NCI-H2171 treated with DMSO at 0.1 percent for 48 hours (cell line): ENCODE data around the gene EXT2.

Experiments used
- DNase-seq: peaks from one replicate; lab custom pipeline; 2025; lab: John Stamatoyannopoulos, UW

Gene EXT2

GRCh38 chr11:44085330-44085729, 10.1 kb upstream of the EXT2 start:
- DNase-seq = no peak

- DNase-seq = no peak
These were observed 7.1 kb upstream of the EXT2 start for GRCh38 chr11:44088377-44088776.

GRCh38 chr11:44088871-44089270, 6.6 kb upstream of the EXT2 start:
- no peak for DNase-seq

GRCh38 chr11:44090539-44090938, 4.9 kb upstream of the EXT2 start:
- no peak for DNase-seq

- DNase-seq = peak; percentile 77
These were observed 1.1 kb upstream of the EXT2 start for GRCh38 chr11:44094260-44094868.

- no peak for DNase-seq
These were observed 1.1 kb downstream of the EXT2 start for GRCh38 chr11:44096360-44097185.

GRCh38 chr11:44097821-44098220, 2.3 kb downstream of the EXT2 start:
- no peak for DNase-seq

- DNase-seq = no peak
These were observed 5.6 kb downstream of the EXT2 start for GRCh38 chr11:44101098-44101497.

- no peak for DNase-seq
These were observed 9.2 kb downstream of the EXT2 start for GRCh38 chr11:44104481-44105294.

GRCh38 chr11:44108260-44108659, 12.8 kb downstream of the EXT2 start:
- DNase-seq = no peak

GRCh38 chr11:44110231-44110679, 14.8 kb downstream of the EXT2 start:
- peak; percentile 69 for DNase-seq

GRCh38 chr11:44112091-44112821, 16.8 kb downstream of the EXT2 start:
- DNase-seq = peak; percentile 65

GRCh38 chr11:44113018-44113417, 17.5 kb downstream of the EXT2 start:
- DNase-seq = no peak

- no peak for DNase-seq
These were observed 18.1 kb downstream of the EXT2 start for GRCh38 chr11:44113572-44113971.

GRCh38 chr11:44116234-44116830, 20.9 kb downstream of the EXT2 start:
- DNase-seq = no peak

- DNase-seq = no peak
These were observed 24.7 kb downstream of the EXT2 start for GRCh38 chr11:44120169-44120568.

GRCh38 chr11:44125598-44125997, 30.1 kb downstream of the EXT2 start:
- DNase-seq = no peak

- no peak for DNase-seq
These were observed 30.8 kb downstream of the EXT2 start for GRCh38 chr11:44126304-44126703.

- DNase-seq = no peak
These were observed 31.7 kb downstream of the EXT2 start for GRCh38 chr11:44127130-44127529.

- no peak for DNase-seq
These were observed 33.3 kb downstream of the EXT2 start for GRCh38 chr11:44128729-44129128.

GRCh38 chr11:44130751-44131150, 35.3 kb downstream of the EXT2 start:
- no peak for DNase-seq
